Measurements from ENCODE around the gene ZBTB7C. TPM values are rescaled to one million over a fixed set of nuclear protein-coding genes. Genes with fewer than 3 reads are reported as not detected.
"Not testable (repeated sequence)": the region's sequence is repeated elsewhere in the genome, so short reads cannot be mapped to it uniquely, and the experiment has no call there.

The ZBTB7C gene
- polyA plus RNA-seq (ENCODE audit: insufficient read length in 4 of 4) = 10 to 100 TPM; 13.1 to 41.1 (median 17.4) TPM

GRCh38 chr18:48408727-48409590 lies at the start of gene ZBTB7C:
Gene ZBTB7C (minus strand): TSS chr18:48409383.
- DNase-seq (ENCODE audit: low read depth in 4 of 4, low spot score in 3 of 4) = no peak

GRCh38 chr18:48456838-48457237 lies 47.7 kb upstream of the ZBTB7C start:
- DNase-seq (ENCODE audit: low read depth in 4 of 4, low spot score in 3 of 4) = no peak

DNA sequence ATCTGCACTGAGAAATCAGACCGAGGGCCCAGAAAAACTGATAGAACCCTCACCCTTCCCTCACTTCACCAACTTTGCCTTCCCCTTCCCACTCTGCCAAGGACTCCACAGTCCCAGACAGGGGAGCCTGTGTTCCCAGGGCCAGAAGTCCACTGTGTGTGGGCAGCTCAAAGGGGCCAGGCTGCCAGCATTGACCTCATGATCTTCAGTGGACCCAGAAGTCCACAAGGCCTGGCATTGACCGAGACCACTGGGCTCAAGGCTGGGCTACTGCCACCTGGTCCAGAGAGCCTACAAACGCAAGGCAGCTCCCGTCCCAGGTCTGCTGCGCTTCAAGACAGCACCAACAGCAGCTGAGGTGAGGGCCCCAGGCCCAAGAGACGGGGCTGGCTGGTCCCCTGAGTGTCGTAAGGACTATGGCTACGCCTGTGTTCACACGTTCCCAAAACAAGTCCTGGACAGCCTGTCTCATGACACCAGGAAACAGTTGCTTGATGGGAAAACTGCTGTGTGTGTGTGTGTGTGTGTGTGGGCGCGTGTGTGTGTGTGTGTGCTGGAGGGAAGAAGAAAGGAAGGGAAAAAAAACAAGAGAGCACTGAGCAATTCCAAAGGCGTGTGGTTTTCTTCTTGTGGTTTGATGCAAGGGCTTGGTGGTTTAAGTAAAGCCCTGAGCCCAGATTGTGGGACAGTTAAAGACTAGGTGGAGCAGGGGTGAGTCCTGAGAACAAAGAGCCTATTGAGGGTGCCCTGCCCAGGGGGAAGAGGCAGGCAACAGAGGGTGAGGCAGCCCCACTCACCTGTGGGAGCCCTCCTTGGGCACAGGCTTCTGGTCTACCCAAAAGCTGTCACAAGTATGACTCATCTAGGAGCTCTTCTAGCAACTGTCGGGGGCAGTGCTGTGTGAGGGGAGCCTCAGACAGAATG lies 46.6 kb upstream of the ZBTB7C start:
- DNase-seq (ENCODE audit: low read depth in 4 of 4, low spot score in 3 of 4) = no peak

DNA sequence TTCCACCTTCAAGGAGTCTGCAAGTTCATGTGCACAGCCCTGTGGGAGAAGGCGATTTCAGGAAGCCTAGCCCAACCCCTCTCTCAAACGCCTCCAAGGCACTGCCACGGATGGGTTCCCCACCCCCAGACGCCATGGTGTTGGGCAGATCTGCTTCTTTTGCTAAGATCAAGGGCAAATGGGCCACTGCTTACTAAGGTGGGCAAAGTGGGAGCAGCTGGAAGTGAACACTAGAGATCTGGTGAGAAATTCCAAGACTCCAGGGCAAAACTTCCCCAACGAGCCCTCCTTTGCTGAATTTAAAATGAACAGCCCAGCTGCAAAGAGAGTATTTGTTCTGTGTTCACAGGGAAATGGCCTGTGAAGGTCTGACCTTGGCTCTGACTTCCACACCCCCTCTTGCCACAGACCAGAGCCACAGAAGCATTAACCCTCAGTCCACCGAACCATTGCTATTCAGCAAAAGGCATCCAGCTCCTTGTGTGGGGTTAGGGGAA lies 45.1 kb upstream of the ZBTB7C start:
- peak in 1 of 4 donors; percentile 29 for DNase-seq (ENCODE audit: low read depth in 4 of 4, low spot score in 3 of 4)

DNA sequence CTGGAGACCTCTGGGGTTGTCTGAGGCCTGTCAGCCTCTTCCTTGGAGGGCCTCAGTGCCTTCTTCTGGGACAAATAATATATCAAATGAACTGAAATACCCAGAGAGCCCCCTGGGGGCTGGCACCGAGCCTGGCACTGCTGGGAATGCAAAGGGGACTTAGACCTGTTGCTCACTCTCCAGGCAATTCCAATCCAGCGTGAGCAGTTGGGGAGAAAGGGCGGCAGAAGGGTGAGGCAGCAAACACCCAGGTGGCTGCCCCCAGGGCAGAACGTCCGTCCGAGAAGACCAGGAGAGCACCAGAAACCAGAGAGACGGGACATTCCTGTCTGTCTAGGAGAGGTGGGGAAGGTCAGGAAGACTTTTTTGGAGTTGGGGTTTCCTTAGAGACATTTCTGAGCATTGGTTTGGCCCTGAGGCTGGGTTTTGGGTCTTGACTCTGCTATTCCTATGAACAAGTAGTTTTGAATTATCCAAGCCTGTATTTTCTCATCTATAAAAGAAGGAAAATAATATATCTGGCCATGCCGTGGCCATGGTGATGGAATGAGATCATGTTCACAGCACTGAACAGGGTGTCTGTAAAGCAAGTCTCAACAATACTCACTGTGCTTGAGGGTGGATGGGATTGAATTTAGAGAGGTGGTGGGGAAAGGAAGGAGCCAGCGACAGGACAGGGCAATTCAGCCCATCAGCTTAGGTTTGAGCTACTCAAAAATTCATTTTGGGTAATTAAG lies 44.3 kb upstream of the ZBTB7C start:
- no peak for DNase-seq (ENCODE audit: low read depth in 4 of 4, low spot score in 3 of 4)

GRCh38 chr18:48452861-48453323 lies 43.7 kb upstream of the ZBTB7C start:
- DNase-seq (ENCODE audit: low read depth in 4 of 4, low spot score in 3 of 4) = no peak

- no peak for DNase-seq (ENCODE audit: low read depth in 4 of 4, low spot score in 3 of 4)
Measured at GRCh38 chr18:48450685-48451084, 41.5 kb upstream of the ZBTB7C start.

GRCh38 chr18:48446582-48447225 lies 37.5 kb upstream of the ZBTB7C start:
- DNase-seq (ENCODE audit: low read depth in 4 of 4, low spot score in 3 of 4) = peak in 3 of 4 donors; percentile 50 to 68 (median 65)

- peak in 1 of 4 donors; percentile 51 for DNase-seq (ENCODE audit: low read depth in 4 of 4, low spot score in 3 of 4)
Measured at GRCh38 chr18:48445540-48445939, 36.4 kb upstream of the ZBTB7C start.

DNA sequence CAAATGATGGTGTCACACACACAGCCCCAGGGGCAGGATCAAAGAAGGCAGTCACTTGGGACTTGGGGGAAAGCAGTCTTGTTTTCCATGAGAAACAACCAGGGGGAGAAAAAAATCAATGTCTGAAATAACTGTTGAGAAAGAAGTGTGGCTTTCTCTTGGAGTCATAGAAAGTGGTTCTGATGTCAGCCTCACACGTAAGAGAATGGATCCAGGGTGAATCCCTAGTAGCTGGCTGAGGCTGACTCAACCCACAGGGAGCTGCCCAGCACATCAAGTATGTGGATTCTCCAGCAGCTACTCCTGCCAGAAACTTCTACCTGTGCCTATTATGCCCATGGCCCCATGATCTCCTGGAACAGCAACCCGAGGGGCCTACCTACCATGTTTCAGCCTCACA lies 33.6 kb upstream of the ZBTB7C start:
- DNase-seq (ENCODE audit: low read depth in 4 of 4, low spot score in 3 of 4) = no peak

GRCh38 chr18:48441405-48441881 lies 32.3 kb upstream of the ZBTB7C start:
- peak in 2 of 4 donors; percentile 23 to 25 for DNase-seq (ENCODE audit: low read depth in 4 of 4, low spot score in 3 of 4)

GRCh38 chr18:48440924-48441323 lies 31.7 kb upstream of the ZBTB7C start:
- no peak for DNase-seq (ENCODE audit: low read depth in 4 of 4, low spot score in 3 of 4)

DNA sequence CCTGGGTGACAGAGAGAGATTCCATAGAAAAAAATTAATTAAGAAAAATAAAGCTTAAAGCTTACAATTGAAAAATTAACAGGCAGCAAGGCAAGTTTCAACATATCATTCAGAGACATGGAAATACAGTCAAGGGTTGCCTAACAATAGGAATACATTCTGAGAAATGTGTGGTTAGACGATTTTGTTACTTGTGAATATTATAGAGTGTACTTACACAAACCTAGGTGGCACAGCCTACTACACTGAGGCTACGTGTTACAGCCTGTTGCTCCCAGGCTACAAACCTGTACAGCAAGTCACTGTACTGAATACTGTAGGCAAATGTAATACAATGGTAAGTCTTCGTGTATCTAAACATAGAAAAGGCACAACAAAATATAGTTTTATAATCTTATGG lies 27.7 kb upstream of the ZBTB7C start:
- no peak for DNase-seq (ENCODE audit: low read depth in 4 of 4, low spot score in 3 of 4)

DNA sequence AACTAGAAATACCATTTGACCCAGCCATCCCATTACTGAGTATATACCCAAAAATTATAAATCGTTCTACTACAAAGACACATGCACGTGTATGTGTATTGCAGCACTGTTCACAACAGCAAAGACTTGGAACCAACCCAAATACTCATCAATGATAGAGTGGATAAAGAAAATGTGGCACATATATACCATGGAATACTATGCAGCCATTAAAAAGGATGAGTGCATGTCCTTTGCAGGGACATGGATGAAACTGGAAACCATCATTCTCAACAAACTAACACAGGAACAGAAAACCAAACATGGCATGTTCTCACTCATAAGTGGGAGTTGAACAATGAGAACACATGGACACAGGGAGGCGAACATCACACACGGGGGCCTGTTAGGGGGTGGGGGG lies 25.2 kb upstream of the ZBTB7C start:
- not testable (repeated sequence) for DNase-seq (ENCODE audit: low read depth in 4 of 4, low spot score in 3 of 4)

- DNase-seq (ENCODE audit: low read depth in 4 of 4, low spot score in 3 of 4) = no peak
Measured at GRCh38 chr18:48433541-48433940, 24.4 kb upstream of the ZBTB7C start.

DNA sequence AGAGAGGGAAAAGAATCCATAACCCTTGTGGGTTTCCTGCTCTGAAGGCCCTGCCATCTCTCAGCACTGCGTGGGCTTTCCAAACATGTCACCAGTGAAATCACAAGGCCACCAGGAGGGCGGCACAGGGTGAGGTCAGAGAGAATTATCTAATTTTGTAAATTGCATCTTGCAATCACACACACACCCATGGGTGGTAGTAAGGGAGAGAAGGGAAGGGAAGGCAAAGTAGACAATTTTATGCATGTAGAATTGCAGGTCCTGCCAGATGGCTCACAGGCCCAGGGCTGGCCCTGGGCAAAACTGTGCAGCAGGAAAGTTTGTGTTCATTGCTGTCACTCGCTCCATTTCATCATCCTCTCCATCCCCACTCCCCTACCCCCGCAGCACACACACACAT lies 21.0 kb upstream of the ZBTB7C start:
- no peak for DNase-seq (ENCODE audit: low read depth in 4 of 4, low spot score in 3 of 4)

GRCh38 chr18:48428475-48429177 lies 19.4 kb upstream of the ZBTB7C start:
- DNase-seq (ENCODE audit: low read depth in 4 of 4, low spot score in 3 of 4) = no peak

DNA sequence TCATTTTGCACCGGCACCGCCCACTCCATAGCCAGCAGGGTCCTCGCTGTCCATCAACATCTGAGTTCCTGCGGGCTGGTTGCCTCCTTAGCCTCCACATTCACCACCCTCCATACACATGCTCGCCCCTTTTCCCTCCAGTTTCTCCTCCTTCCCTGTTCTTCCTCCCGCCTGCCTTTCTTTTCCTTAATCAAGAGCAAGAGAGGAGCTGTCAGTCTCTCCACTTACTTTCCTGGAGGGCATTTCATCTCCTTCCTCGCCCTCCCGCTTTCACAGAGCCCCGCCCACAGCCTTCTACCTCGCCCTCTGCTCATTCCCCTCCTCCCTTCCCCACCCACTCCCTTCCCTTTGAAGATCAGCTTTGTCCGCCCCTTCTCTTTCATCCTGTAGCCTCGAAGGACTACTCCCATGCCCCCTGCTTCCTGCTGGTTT lies 13.8 kb upstream of the ZBTB7C start:
- DNase-seq (ENCODE audit: low read depth in 4 of 4, low spot score in 3 of 4) = no peak
